GM10266 (cell line): Measurements from ENCODE around the gene ERO1B.

ENCODE experiments used
- DNase-seq: peaks from one replicate; pipeline ENCODE4 v3.0.0; 2012; ENCODE audit errors: extremely low spot score
- TF ChIP-seq, protein P1 (sequence below): IDR thresholded peaks from 2 replicates; pipeline ENCODE4 v1.5.1; 2012; ENCODE audit warnings: mild to moderate bottlenecking, low read depth; ENCODE audit not compliant: control insufficient read depth, insufficient read depth; ENCODE audit errors: missing control alignments

Gene ERO1B

DNA sequence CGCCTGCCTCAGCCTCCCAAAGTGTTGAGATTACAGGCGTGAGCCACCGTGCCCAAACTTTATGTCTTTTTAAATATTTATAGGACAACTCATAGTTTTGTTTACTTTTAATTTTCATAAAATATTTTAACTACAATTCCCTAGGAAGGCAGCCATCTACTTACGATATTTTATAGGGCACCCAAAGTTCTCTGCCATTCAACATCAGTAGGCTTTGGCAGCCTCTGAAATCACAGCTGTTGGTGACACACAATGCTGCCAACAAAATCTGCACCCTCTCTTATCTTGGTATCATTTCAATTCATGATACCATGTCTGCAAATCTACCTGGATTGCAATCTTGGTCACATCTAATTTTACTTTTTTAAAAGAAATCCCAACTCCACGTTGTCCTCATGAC lies 27.1 kb upstream of the ERO1B start:
- TF ChIP-seq, protein P1, sequence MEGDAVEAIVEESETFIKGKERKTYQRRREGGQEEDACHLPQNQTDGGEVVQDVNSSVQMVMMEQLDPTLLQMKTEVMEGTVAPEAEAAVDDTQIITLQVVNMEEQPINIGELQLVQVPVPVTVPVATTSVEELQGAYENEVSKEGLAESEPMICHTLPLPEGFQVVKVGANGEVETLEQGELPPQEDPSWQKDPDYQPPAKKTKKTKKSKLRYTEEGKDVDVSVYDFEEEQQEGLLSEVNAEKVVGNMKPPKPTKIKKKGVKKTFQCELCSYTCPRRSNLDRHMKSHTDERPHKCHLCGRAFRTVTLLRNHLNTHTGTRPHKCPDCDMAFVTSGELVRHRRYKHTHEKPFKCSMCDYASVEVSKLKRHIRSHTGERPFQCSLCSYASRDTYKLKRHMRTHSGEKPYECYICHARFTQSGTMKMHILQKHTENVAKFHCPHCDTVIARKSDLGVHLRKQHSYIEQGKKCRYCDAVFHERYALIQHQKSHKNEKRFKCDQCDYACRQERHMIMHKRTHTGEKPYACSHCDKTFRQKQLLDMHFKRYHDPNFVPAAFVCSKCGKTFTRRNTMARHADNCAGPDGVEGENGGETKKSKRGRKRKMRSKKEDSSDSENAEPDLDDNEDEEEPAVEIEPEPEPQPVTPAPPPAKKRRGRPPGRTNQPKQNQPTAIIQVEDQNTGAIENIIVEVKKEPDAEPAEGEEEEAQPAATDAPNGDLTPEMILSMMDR, result no peak

DNA sequence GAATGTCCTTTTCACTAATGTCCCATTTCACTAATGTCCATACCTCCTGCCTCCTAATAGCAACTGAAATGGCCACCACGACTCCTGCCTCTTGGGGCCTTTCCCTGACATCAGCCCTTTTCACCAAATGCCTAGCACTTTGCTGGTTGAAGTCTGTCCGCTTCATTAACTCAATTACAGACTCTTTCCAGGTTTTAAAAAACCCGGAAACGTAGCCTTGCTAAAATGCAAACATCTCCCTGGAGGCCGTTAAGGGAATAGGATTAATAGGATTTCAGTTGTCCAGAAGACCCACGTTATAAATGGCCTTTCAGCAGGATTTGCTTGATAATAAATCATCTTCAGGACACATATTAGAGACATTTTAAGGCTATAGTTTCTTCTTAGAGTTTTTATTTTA lies 25.7 kb upstream of the ERO1B start:
- DNase-seq, result no peak
- TF ChIP-seq, protein P1, result no peak

More for the DNA sequence above, 27.1 kb upstream of the ERO1B start:
- no peak for DNase-seq

DNA sequence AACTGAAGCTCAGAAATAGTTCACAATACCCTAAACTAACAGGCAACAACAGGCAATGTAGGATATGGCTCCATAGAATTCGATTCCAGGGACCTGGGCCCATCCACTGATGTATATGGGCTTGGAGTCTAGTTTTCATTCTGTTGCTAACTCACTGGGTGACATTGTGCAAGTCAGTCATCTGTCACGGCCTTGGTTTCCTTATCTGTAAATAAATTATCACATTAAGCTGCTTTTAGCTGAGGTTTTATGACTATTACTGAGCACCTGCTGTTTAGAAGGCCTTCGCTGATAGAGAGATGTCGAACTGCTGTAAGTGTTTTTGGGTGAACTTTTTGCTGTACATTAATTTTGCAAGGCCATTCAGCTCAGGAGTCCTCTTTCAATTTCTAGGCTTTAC lies 22.9 kb upstream of the ERO1B start:
- DNase-seq, result no peak
- TF ChIP-seq, protein P1, result no peak

DNA sequence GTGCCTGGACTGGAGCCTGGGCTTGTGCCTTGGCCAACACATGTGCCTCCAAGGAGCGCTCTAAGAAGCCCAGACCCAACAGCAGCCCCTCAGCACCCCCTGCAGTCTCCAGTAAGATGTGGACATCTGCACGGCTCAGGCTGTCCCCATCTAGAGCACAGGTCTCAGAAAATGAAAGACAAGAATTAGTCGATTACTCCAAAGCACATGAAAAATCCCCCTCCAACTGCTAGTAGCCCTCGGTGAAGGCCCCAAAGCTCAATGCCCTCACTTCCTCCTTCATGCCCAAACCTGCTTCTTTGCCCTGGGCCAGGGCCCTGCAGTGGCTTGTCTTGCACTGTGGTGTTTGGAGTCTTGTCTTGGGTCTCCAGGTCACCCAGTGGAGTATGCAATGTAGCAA lies 21.9 kb upstream of the ERO1B start:
- peak; percentile 45 for DNase-seq
- TF ChIP-seq, protein P1, result peak; percentile 56

DNA sequence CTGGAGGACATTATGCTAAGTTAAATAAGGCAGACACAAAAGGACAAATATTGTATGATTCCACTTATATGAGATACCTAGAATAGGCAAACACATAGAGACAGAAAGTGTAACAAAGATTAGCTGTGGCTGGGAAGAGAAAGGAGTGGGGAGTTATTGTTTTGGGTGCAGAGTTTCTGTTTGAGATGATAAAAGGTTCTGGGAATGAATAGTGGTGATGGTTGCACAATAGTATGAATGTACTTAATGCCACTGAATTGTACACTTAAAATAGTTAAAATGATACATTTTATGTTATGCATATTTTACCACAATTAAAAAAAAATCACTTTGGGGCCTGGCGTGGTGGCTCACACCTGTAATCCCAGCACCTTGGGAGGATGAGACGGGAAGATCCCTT lies 21.2 kb upstream of the ERO1B start:
- TF ChIP-seq, protein P1, result no peak
- no peak for DNase-seq

DNA sequence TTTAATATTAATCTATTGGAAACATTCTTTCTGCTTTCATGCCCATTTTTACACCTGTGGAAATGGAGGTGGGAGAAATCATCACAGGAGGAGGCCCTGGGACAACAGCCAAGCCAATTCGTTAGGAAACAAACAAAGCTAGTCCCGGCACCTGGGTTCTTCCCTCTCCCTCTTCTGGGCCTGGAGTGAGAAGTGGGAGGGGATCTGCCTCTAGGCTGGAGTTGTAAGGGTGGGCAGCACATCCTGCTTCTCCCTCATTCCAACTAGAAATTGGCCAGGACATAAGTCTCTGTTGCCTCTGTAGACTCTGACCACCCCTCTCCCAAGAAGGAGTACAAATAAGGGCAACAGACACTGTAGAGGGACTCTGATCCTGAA lies 20.2 kb upstream of the ERO1B start:
- TF ChIP-seq, protein P1, result no peak
- DNase-seq, result no peak

DNA sequence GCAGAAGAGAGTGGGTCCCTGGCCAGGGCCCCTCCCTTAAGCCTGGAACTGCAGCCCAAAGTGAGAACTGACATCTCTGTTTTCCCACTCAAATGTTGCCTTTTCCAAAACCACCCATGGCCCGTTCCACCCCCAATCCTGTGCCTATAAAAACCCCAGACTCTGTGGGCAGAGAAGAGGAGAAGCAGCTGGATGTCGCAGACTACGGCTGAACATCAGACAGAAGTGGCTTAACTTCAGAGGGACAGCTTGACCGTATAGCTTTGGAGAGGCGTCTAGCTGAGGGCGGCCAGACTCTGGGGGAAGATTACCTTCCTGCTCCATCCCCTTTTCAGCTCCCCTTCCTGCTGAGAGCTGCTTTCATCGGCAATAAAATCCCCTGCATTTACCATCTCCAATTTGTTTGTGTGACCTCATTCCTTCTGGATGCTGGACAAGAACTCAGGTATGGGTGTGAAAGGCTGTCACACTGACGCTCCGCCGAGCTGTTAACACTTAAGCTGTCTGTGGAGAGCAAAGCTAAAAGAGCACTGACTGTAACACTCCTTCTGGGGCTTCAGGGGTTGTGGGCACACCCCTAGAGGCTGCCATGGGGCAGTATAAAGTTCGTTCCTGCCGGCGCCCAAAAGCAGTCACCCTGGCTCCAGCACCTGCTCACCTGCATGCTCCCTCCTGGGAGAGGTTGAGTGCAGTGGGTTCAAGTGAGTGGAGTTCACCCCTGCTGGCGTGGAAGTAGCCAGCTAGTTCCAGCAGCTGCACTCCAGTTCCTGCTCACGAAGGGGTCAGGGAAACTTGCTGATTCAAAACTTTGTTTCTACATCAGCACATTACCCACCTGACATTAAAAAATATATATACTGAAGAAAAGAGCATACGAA lies 19.6 kb upstream of the ERO1B start:
- no peak for DNase-seq
- TF ChIP-seq, protein P1, result no peak
